Brain microvascular endothelial cell (primary cell): Measurements from ENCODE around the gene NUF2.
"Not testable (repeated sequence)": the region's sequence is repeated elsewhere in the genome, so short reads cannot be mapped to it uniquely, and the experiment has no call there.

Experiments
- DNase-seq: peaks from one replicate; pipeline ENCODE4 v3.0.0-alpha.2; 2020
- H3K27ac ChIP-seq: fragments of 250-450 bp; sonication (Bioruptor Pico); 2 replicates; pipeline ENCODE4 v1.5.1; 2020; ENCODE audit warnings: mild to moderate bottlenecking, moderate library complexity
- H3K27me3 ChIP-seq: fragments of 250-450 bp; sonication (Bioruptor Pico); replicated peaks from 2 replicates; pipeline ENCODE4 v1.5.1; 2020; ENCODE audit warnings: mild to moderate bottlenecking
- H3K36me3 ChIP-seq: fragments of 250-450 bp; sonication (Bioruptor Pico); replicated peaks from 2 replicates; pipeline ENCODE4 v1.5.1; 2020; ENCODE audit warnings: mild to moderate bottlenecking
- H3K4me3 ChIP-seq: 2 replicates; pipeline ENCODE4 v1.5.1; 2011; ENCODE audit warnings: low read depth, mild to moderate bottlenecking, control low read depth, low read length, moderate library complexity
- CTCF ChIP-seq: IDR thresholded peaks from 2 replicates; pipeline ENCODE4 v1.5.1; 2011; ENCODE audit warnings: low read depth, mild to moderate bottlenecking, moderate library complexity, low read length, control low read depth, inconsistent platforms; ENCODE audit errors: missing control alignments
- in situ Hi-C: cut with HindIII; loops from 2 replicates; pipeline ENCODE4 v1.10.0; 2017; ENCODE audit warnings: low sequenced_read_pairs, low pct_ligation_motif_present

NUF2 gene

GRCh38 chr1:163291461-163291860, 30.3 kb upstream of the NUF2 start:
- H3K27me3 ChIP-seq, result no peaks in the 10 kb centered on the region
- H3K36me3 ChIP-seq, result no peaks in the 10 kb centered on the region
- H3K27ac ChIP-seq, result no peak overlapping the region
- no peak for TF ChIP-seq CTCF
- no peak overlapping the region for H3K4me3 ChIP-seq
- DNase-seq, result no peak
- in situ Hi-C loops, result no loop called here

- in situ Hi-C loops, H3K4me3 ChIP-seq, DNase-seq, H3K27ac ChIP-seq, H3K27me3 ChIP-seq, H3K36me3 ChIP-seq: not testable (repeated sequence)
These were observed 29.6 kb upstream of the NUF2 start for GRCh38 chr1:163292153-163292552.

- in situ Hi-C loops, H3K36me3 ChIP-seq, DNase-seq, H3K4me3 ChIP-seq, H3K27ac ChIP-seq, H3K27me3 ChIP-seq: not testable (repeated sequence)
These were observed 28.3 kb upstream of the NUF2 start for GRCh38 chr1:163293497-163293896.

- no peak for DNase-seq
- Histone ChIP-seq H3K27ac (no peak overlapping the region), H3K4me3 (no peak overlapping the region), H3K36me3 (no peaks in the 10 kb centered on the region), H3K27me3 (no peaks in the 10 kb centered on the region)
- no peak for TF ChIP-seq CTCF
- in situ Hi-C loops, result no loop called here
These were observed 25.8 kb upstream of the NUF2 start for GRCh38 chr1:163295949-163296348.

- DNase-seq, result no peak
- no peak overlapping the region for H3K27ac ChIP-seq
- TF ChIP-seq CTCF, result no peak
- H3K4me3 ChIP-seq, result no peak overlapping the region
- no peaks in the 10 kb centered on the region for H3K36me3 ChIP-seq
- H3K27me3 ChIP-seq, result no peaks in the 10 kb centered on the region
- in situ Hi-C loops, result no loop called here
These were observed 25.1 kb upstream of the NUF2 start for GRCh38 chr1:163296504-163297263.

GRCh38 chr1:163298365-163298764, 23.4 kb upstream of the NUF2 start:
- Histone ChIP-seq H3K36me3 (no peaks in the 10 kb centered on the region), H3K27me3 (no peaks in the 10 kb centered on the region), H3K4me3 (no peak overlapping the region), H3K27ac (no peak overlapping the region)
- no peak for DNase-seq
- in situ Hi-C loops, result no loop called here
- TF ChIP-seq CTCF, result no peak

GRCh38 chr1:163300568-163300967, 21.2 kb upstream of the NUF2 start:
- H3K27ac ChIP-seq, result no peak overlapping the region
- TF ChIP-seq CTCF, result no peak
- in situ Hi-C loops, result loop anchor here (25.0 kb wide), 2 partner anchors 238 to 438 kb away; partner anchors contain the start of genes CCDC190 and RGS4
- H3K36me3 ChIP-seq, result no peaks in the 10 kb centered on the region
- no peaks in the 10 kb centered on the region for H3K27me3 ChIP-seq
- DNase-seq, result no peak
- no peak overlapping the region for H3K4me3 ChIP-seq
